Activated CD4-positive, alpha-beta T cell treated with anti-CD3 and anti-CD28 coated beads, Interleukin-2, amount 10 ng/mL, durations not matched to agents 7 days and 5 days (primary cell): Measurements from ENCODE around the gene DYNC1I1. TPM values are rescaled to one million over a fixed set of nuclear protein-coding genes. Genes with fewer than 3 reads are reported as not detected.

Source experiments
- CTCF ChIA-PET: fragments of 350-600 bp; sonication (Branson Sonifier 250); formaldehyde crosslinking; loops from one replicate; lab custom pipeline; 2021; ENCODE audit warnings: antibody characterized with exemption; lab: Charles Lee
- POLR2A ChIA-PET: fragments of 350-600 bp; sonication (Branson Sonifier 250); formaldehyde crosslinking; loops from one replicate; lab custom pipeline; 2021; ENCODE audit warnings: antibody characterized with exemption; lab: Charles Lee
- DNase-seq: peaks from one replicate; pipeline ENCODE4 v3.0.0-alpha.2; 2020
- H3K27ac Mint-ChIP-seq: one replicate; pipeline ENCODE4 v1.8.0; 2021; ENCODE audit warnings: mild to moderate bottlenecking, moderate library complexity, mixed read lengths
- H3K27me3 Mint-ChIP-seq: one replicate; pipeline ENCODE4 v1.8.0; 2021; ENCODE audit warnings: mixed read lengths
- H3K36me3 Mint-ChIP-seq: one replicate; pipeline ENCODE4 v1.8.0; 2021; ENCODE audit warnings: low read depth, mixed read lengths
- H3K4me1 Mint-ChIP-seq: one replicate; pipeline ENCODE4 v1.8.0; 2021; ENCODE audit warnings: mixed read lengths
- H3K4me3 Mint-ChIP-seq: one replicate; pipeline ENCODE4 v1.8.0; 2021; ENCODE audit warnings: mild to moderate bottlenecking, moderate library complexity, mixed read lengths
- H3K9me3 Mint-ChIP-seq: one replicate; pipeline ENCODE4 v1.8.0; 2021; ENCODE audit warnings: mixed read lengths
- total RNA-seq, 2 experiments: library from RNA; stranded (reverse); gene quantifications; one replicate each; pipeline ENCODE4 v1.2.3, GENCODE V29; 2021

The DYNC1I1 gene
- total RNA-seq, 2 experiments from 2014 or later = not detected

DNA sequence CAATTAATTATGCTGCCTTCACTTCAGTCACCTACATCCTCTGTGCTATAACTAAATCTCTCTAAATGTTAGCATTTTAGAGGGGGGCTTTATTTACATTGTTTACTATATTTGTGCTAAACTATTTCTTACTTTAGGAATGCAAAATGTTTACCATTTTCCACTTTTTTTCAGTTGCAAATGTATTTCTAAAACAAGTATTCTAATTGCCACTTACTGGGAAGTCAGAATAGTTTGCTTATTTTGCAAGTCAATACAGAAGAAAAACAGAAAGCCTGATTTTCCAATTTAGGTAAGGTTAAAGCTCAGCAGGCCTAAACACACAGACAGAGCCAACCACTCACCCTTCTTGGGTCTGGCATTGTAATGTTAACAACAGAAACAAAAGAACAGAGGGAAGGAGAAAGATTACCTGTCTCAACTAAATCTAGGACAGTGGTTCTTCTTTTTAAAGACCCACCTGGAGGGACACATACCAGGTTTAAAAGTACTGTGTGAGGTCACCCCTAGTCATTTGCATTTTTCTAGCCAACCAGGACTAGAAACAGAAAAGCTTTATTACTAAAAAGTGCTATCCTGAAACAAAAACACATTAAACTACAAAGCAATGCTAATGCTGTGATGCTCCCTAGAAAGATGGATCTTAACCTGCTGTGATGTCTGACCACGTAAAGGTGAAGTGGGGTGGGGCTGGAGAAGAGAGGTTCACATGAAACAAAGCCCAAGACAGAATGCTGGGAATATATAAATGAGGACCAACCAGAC lies 371.3 kb downstream of the DYNC1I1 start:
- DNase-seq = no peak
- no peak overlapping the region for H3K27ac Mint-ChIP-seq
- no peak overlapping the region for H3K4me3 Mint-ChIP-seq
- H3K27me3 Mint-ChIP-seq = no peaks in the 10 kb centered on the region
- H3K4me1 Mint-ChIP-seq = no peaks in the 10 kb centered on the region
- ChIA-PET POLR2A (no interaction called here), CTCF (interaction anchor here (0.6 kb wide), 1 partner anchor 11 kb away, joined by 5 read pairs; no protein-coding TSS in a partner anchor)
- no peaks in the 10 kb centered on the region for H3K9me3 Mint-ChIP-seq
- H3K36me3 Mint-ChIP-seq = no peaks in the 10 kb centered on the region

DNA sequence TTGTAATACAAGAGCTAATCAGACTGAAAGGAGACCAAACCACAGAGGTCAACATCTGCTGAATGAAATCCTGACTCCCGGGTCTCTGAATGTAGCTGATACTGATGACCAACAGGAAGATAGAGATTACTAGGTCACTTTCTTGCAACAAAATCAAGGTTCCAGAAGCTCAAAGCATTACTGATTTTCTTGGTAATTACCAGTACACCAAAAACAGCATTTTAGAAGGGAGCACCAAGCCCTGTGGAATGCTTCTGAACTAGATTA lies 371.8 kb downstream of the DYNC1I1 start:
- DNase-seq = no peak
- CTCF ChIA-PET = no interaction called here
- Mint-ChIP-seq H3K27me3 (no peaks in the 10 kb centered on the region), H3K4me1 (no peaks in the 10 kb centered on the region), H3K9me3 (no peaks in the 10 kb centered on the region), H3K4me3 (no peak overlapping the region), H3K27ac (no peak overlapping the region), H3K36me3 (no peaks in the 10 kb centered on the region)
- POLR2A ChIA-PET = no interaction called here

Other genes starting within 250 kb of the DYNC1I1 start
- not detected for gene PDK4, start 176.0 kb upstream of the DYNC1I1 start, total RNA-seq